ENCODE measurements around the gene RNF38. TPM values are rescaled to one million over a fixed set of nuclear protein-coding genes. Genes with fewer than 3 reads are reported as not detected.

Gene RNF38
- total RNA-seq, 2 donors from 2014 or later, result 8.9 to 14.0 TPM

Other genes with a start within 250 kb of the RNF38 start
- not detected for gene CCIN, start 230.9 kb downstream of the RNF38 start, total RNA-seq
- gene CLTA, start 209.3 kb downstream of the RNF38 start, total RNA-seq, result 100 to 1,000 TPM in 1 of 2 donors, 10 to 100 TPM in 1; 86.7 to 145 TPM
- gene GNE, start 141.8 kb downstream of the RNF38 start, total RNA-seq, result 10 to 100 TPM in 1 of 2 donors, 1 to 10 TPM in 1; 7.3 to 15.8 TPM
- gene MELK, start 172.6 kb upstream of the RNF38 start, total RNA-seq, result not detected